HuH-7 (cell line): ENCODE measurements around the gene UGT1A7.

Source experiments
- DNase-seq: peaks from one replicate; pipeline ENCODE4 v3.0.0; 2011; ENCODE audit warnings: low spot score

Gene UGT1A7

DNA sequence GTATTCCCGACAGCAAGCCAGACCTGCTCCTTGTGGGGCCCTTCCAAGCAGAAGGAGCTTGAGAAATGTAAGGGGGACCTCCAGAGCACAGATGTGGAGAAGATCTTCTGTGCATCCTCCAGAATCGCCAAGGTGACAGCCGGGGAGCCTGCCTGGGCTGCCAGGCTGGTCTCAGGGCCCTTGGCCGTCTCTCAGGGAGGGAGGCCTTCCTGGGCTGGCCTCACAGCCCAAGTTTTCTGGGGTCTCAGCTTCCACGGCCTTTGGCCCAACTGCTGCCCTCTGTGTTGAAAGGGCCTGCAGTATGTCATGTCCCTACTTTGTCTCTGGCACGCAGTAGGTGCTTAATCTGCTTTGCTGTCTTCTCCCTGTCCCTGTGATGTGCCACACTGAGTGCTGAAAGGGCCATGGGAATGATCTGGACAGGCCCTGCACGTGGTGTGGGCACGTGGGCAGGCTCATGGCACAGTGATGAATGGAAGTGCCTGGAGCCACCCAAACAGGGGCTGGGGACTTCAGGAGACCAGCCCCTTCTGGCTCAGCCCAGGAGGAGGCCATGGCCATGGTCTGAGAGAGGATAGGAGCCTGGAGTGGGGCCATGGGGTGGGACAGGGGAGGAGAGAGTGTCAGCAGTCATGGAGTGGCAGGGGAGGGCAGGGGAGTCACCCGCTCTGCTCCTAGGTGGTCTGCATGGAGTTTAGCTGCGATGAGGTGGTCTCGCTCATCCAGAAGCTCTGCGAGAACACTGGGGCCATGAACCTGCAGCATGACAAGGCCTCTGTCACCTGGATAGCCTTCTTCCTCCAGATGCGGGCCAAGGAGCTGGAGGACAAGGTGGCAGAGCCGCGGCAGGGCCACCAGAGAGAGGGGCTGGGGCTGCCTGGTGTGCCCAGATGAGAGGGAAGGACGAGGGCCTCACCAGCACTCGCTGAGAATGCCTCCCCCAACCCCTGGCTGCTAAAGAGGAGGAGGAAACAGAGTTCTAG is 137.2 kb downstream of the UGT1A7 start:
- no peak for DNase-seq

GRCh38 chr2:233819884-233820773 is 138.4 kb downstream of the UGT1A7 start:
- DNase-seq = no peak

DNA sequence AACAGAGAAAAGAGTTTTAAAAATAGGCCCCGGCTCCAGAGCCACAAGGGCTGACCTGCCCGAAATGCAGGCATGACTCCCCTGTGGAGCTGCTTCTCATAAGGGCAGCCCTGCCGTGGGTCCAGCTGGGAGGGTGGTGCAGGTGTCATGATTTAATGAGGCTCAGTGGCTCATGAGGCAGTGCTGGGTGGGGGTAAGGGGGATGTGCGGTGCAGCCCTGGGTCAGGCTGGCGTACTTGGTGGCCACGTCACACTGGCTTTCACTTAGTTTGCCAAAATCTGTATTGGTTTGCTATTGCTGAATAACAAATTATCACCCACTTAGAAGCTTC is 139.0 kb downstream of the UGT1A7 start:
- DNase-seq = no peak

DNA sequence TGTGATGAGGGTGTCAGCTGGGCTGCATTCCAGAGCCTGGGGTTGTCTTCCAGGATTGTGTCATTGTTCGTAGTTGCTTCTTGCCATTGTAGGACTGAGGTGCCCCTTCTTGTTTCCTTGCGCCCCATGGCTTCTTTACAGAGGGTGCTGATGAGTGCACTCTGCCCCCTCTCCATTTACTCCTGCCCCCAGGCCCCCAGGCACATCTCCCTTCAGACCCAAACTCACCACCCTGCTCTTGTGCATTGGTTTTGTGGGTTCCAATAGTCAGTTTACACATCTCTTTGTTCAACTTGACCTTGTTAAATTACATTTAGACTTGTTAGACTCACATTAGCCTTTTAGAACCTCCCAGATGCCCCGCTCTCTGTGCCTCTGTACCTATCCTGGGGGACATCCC is 139.5 kb downstream of the UGT1A7 start:
- no peak for DNase-seq

DNA sequence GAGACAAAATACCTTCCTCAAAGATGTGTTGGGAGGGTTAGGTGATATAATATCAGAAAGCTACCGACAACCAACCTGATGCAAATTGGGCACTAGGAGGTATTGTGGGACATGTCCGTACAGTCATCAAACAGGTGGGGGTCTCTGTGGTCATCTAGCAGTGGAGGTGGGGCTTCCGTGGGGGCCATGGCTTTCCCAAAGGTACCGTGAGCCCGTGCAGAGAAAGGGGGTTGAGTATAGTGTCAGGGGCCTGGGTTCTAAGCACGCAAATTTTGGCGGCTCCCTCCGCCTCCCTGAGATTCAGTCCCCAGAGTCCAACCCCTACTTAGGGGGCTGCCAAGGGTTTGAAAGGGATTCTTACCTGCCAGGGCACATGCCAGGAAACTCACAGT is 140.0 kb downstream of the UGT1A7 start:
- no peak for DNase-seq

GRCh38 chr2:233822101-233822771 is 140.5 kb downstream of the UGT1A7 start:
- no peak for DNase-seq
